UCSD-AML1 (cell line): ENCODE measurements around the gene CX3CL1.

ENCODE experiments used
- DNase-seq: peaks from one replicate; lab custom pipeline; 2025; ENCODE audit not compliant: unreplicated experiment; lab: John Stamatoyannopoulos, UW

CX3CL1 gene

DNA sequence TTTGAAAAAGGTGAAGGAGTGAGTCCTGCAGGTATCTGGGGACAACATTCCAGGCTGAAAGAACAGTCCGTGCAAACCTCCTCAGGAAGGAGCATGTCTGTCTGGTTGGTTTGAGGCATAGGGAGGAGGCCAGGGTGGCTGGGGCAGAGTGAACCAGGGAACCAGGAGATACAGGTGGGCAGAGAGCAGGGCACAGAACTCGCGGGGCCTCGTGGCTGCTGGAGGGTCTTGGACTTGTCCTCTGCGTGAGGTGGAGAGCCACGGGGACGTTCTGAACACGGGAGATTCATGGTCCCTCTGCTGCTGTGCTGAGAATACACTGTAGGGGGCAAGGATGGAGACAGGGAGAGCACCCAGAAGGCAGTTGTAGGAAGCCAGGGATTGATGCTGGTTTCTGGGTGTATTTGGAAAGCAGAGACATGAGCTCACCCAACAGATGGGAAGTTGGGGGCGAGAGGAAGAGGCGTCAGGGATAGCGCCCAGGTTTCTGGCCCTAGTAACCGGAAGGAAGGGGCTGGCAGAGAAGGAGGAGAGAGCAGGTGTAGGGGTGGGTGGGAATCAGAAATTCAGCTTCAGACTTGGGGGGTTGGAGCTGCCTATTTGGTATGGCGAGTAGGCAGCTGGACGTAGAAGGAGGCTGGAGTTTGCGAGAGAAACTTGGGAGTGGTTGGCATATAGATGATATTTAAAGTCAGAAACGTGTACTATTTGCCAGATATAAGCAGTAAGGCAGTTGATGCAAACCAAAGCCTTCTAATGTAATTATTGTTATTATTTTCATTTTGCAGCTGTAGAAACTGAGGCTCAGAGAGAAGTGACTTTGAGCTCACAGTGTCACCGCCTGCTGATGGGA, 31.9 kb downstream of the CX3CL1 start, which contains the start of gene CCL17:
Gene CCL17, plus strand, starts transcription at position 803 of the 853 bp plus-strand sequence. CDS start 9,166 bp downstream, outside the sequence.
- no peak for DNase-seq

DNA sequence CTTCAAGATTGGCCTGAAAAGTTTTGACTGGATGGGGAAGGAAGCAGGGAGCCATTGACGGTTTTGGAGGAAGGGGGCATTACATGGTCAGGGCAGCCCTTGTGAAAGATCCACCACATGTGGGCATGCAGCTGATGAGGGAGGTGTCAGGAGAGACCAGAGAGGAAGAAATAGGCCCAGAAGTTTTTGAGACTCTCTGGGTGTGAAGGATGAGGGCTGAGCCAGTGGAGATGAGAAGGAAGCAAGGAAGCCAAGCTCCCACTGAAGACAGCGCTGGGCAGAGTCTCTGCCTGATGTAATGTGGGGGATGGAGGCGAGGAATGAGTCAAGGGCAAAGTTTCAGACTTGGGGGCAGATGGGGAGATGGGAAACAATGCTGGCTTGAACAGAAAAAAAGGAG, 32.8 kb downstream of the CX3CL1 start:
- no peak for DNase-seq

DNA sequence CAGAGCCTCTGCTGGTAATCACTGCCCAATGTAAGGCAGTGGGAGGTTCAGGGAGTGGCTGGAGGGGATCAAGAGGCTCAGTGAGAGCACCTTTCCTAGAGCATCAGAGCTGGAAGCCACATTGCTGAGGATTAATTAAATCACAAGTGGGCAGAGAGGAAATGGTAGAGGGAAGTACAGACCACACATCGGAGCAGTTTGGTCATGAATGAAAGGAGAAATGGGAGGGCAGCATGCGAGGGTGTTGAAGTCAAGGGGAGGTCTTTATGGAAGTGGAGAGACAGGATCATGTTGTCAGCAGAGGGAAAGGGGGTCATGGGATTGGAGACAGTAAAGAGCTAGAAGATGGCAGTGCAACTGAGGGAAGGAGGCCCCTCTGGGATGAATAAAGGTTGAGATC, 34.6 kb downstream of the CX3CL1 start:
- DNase-seq, result no peak

DNA sequence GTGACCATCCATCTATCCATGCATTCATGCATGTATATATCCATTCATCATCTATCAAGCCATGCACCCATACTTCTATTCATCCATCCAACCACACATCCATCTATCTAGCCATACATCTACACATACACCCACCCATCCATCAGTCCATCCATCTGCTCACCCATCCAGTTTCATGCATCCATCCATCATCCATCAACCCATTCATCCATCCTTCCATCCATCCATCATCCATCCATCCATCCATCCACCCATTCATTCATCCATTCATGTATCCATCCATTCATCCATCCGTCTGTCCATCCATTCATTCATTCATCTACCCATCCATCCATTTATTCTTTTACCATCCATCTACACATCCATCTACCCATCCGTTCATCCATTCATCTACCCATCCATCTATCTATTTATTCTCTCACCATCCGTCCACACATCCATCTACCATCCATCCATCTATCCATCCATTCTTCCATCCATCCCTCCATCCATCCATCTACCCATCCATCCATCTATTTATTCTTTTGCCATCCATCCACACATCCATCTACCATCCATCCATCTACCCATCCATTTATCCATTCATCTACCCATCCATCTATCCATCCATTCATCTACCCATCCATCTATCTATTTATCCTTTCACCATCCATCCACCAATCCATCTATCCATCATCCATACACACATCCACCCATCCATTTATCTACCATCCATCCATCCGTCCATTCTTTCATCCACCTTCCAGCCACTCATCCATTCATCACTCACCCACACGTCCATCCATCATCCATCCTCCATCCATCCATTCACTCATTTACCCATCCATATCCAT, 35.4 kb downstream of the CX3CL1 start:
- no peak for DNase-seq

DNA sequence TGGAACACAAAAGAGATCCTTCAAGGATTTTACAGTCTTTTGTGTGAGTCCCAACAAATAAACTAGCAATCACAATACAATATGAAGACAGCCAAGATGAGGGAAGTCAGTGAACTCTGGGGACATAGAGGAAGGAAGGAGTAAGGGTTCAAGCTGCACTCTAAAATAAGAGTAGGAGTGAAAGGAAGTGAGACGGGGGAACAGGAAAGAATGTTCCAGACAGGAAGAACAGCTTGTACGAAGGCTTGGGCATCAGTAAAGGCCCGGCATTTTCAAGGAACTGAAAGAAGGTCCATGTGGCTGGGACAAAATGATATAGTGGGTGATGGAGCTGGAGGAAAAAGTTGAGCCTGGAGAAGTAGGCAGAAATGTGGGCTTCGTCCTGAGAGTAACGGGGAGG, 36.8 kb downstream of the CX3CL1 start:
- DNase-seq, result no peak

DNA sequence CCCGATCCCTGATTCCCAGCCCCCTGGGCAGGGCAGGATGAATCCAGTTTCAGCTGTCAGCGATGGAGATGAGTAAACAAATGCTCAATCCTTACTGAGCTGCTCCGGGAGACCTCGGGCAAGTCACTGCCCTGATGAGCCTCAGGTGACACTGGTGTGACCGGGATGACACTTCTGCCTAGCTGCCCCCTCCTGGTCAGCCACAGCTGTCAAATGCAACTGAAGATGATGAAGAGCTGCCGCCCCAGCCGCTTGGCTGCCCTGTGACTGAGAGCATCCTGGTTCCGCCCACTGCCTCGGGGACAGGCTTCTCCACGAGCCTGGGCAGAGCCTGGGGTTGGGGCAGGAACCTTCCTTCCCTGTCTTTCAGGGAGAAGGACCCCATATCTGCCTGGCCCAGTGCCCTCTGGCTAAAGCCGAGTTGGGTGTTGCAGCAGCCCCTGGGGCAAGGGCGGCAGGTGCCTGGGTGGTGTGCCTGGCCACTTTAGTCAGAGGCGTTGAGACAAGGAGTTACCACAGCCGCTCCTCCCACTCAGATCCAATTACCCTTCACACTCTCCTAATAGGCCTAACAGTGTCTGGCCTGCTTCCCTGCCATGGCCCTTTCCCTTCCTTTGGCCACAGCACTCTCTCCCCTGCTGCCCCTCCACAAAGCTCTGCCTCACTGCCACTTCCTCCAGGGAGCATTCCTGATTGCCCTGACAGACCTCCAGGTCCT, 37.7 kb downstream of the CX3CL1 start:
- no peak for DNase-seq

DNA sequence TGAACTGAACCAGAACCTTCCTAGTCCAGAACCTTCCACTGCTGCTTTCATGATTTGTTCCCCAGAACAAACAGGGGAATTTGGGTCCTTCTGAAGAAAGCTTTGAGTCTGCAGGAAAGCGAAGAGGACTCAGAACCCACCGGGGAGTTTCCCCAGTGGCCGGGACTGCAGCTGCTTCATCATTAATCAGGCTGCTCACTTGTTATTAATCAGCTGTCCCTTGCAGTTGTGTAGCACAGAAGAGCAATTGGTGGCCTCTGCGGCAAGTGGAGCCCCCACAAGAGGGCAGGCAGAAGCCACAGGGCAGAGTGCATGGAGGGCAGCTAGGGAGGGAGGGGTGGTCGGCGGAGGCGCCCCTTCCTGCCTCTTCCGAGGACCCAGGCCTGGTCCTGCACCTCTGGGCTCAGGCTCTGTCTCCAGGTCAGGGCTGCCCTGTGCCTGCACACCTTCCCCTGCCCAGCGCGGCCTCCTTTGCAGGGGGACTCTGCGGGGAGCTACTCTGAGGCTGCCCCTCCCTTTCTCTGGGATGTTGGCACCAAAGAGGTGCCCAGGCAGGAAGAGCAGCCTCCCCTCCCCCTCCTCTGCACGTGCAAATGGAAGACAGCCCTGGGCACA, 39.2 kb downstream of the CX3CL1 start:
- DNase-seq, result no peak

DNA sequence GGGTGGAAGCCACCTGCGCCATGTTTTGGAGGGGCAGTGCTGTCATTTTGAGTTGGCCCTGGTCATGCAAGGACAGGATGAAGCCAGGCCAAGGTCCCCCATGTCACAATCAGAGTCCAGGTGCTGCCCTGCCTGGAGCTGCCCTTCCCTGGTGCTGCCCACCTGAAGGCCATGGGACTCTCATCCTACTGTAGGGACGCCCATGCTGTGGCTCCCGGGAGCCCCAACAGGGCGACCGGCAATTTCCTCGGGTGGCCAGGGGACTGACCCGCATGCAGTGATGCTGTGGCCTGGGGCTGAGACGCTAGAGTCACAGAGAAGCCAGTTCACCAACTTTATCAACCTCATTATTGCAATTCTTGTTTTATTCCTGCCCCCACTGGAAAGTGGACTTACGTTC, 40.3 kb downstream of the CX3CL1 start:
- no peak for DNase-seq

DNA sequence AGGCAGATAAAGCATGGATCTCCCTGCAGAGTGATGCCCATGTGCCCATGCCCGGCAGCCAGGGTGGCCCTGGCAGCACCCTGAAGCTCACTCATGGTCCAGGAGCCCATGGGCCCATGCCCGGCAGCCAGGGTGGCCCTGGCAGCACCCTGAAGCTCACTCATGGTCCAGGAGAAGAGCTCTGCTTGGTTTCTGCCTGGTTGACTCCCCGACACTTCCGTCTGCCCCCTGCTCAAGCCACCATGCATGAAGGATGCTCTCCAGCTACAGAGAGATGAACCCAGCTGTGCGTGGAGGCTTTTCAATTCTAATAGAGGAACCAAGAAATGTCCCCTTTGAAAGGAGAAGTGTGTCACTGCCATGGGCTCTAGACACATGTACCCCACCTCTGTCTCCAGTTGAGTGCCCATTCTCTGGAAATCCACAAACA, 41.0 kb downstream of the CX3CL1 start:
- DNase-seq, result no peak

DNA sequence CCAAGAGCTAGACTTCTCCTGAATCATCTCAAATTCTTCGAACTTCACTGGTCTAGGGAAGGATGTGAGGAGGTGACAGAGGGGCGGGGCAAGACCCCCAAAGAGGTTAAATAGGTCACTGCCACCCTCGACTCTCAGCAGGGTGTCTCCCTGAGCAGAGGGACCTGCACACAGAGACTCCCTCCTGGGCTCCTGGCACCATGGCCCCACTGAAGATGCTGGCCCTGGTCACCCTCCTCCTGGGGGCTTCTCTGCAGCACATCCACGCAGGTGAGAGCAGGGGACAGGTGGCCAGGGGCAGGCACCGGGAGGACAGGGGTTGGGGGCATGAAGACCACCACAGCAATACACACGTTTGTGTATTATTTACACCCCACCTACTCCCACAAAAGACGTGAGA, 41.4 kb downstream of the CX3CL1 start:
- no peak for DNase-seq

DNA sequence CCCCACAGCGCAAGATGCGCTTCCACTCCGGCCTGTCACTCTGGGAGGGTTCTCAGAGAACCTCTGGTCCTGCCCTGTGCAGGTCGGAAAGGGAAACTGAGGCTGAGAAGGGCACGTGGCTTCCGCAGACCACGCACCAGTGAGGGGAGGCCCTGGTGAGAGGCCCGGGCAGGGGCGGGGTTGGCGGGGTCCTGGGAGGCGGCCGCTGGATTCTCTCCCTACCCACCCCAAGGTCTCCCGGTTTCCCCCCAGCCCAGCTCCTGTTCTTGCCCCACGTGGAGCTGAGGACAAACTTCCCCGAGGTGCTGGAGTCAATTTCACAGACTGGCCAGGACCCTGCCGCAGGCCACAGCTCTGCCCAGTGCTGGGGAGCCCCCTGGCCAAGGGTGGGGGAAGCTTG, 43.8 kb downstream of the CX3CL1 start:
- no peak for DNase-seq

DNA sequence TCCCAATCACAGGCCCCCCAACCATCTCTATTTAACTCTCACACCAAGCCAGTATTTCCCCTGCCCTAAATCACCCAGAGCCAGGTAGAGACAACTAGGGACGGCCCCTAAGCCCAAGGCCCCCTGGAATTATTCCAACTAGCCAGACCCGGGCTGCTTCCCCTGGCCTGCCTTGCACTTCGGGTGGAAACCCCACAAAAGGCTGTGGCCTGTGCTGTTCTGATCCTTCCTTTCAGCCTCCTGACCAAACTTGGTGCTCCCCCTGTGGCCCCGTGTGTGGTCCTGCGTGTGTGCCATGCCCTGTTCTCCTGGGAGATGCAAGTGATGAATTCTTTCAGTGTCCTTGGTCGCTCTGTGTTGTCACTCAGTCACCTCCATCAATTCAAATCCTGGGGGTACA, 47.2 kb downstream of the CX3CL1 start:
- no peak for DNase-seq

DNA sequence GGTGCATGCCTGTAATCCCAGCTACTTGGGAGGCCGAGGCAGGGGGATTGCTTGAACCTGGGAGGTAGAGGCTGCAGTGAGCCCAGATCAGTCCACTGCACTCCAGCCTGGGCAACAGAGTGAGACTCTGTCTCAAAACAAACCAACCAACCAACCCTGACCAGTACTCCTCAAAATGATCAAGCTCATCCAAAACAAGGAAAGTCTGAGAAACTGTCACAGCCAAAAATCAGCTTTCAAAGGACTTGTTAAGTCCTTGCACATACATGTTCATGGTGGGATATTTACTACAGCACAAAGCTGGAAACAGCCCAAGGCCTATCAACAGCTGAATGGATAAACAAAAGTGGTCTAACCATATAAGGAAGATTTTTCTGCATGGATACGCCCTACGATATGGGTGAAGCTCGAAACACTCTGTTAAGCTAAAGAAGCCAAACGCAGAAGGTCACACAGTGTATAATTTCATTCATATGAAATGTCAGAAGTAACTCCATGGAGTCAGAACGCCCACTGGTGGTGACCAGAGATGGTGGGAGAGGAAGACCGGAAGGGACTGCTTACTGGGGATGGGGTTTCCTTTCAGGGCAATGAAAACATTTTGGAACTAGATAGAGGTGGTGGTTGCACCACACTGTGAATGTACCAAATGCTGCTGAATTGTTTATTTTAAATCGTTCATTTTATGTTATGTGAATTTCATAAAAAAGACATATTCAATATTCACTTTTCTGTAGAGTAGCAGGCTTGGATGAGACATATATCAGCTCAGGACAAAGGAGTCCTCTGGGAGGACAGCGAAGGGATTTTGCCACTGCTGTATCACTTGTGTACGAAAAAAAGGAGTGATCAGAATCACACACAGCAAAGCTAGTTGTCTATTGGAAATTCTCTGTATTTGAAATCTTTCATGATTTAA, 50.0 kb downstream of the CX3CL1 start:
- DNase-seq, result peak; percentile 34

DNA sequence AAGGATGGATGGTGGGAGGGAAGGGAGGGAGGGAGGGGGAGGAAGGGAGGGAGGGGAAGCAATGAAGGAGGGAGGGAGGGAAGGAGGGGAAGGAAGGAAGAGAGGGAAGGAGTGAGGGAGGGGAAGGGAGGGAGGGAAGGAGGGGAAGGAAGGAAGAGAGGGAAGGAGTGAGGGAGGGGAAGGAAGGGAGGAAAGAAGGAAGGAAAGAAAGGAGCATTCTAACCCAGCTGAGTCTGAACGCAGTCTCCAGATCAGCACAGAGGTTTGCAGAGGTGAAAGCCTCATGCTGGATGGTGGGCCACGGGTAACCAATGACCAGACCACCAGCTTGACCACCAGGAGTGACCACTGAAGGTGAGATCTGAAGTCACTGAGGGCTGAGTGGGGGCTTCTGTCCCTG, 50.9 kb downstream of the CX3CL1 start:
- no peak for DNase-seq

DNA sequence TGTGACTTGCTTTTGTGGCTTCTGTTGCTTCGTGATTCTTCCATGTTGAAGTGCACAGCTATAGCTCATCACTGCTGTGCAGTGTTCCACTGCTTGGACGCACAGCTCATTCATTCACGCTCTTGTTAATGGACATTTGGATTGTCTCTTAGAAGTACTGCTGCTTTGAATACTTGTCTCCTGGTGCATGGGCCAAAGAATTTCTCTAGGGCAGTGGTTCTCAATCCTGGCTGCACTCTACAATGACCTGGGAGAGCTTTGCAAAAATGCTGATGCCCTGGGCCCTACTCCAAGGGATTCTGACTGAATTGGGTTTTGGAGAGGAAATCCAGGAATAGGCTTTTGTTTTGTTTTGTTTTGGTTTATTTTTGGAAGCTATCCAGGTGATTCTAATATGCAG, 52.3 kb downstream of the CX3CL1 start:
- DNase-seq, result no peak

DNA sequence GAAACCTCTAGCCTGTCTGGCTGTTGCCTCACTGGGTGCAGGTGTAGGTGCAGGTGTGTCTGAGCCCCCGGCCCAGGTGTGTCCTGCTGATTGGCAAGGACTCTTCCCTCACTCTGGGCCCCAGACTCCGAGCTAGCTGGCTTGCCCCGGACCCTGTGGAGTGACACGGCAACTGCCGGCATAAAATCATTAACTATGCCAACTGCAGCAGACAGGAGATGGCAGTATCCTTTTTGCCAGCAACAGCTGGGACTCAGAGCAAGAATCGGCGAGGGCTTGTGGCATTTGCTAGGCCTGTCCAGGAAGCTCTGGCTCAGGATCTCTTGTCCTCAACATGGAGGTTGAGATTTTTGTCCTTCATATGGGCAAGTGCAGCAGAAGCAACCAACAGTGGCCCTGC, 54.1 kb downstream of the CX3CL1 start:
- DNase-seq, result no peak

DNA sequence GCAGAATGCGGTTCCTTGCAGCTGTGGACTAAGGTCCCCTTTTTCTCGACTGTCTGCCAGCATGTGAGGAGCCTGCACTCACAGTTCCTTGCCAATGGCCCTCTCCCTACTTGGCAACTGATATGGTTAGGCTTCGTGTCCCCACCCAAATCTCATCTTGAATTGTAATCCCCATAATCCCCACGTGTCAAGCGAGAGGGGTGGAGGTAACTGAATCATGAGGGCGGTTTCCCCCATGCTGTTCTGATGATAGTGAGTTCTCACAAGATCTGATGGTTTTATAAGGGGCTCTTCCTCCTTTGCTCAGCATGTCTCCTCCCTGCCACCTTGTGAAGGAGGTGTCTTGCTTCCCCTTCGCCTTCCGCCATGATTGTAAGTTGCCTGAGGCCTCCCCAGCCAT, 55.0 kb downstream of the CX3CL1 start:
- no peak for DNase-seq

DNA sequence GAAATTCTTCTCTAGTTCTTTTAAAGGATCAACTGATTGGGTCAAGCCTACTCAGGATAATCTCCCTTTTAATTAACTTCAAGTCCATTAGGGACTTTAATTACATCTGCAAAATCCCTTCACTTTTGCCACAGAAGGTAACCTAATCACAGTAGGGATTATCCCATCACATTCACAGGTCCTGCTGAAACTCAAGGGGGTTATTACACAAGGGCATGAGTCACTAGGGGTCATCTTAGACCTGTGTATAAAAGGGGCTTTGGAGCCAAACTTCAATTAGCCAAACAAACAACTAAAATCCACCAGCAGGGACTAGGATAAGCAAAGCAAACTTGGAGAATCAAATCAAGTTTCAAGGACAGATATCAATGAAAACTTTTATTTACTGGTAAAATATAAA, 55.5 kb downstream of the CX3CL1 start:
- no peak for DNase-seq

DNA sequence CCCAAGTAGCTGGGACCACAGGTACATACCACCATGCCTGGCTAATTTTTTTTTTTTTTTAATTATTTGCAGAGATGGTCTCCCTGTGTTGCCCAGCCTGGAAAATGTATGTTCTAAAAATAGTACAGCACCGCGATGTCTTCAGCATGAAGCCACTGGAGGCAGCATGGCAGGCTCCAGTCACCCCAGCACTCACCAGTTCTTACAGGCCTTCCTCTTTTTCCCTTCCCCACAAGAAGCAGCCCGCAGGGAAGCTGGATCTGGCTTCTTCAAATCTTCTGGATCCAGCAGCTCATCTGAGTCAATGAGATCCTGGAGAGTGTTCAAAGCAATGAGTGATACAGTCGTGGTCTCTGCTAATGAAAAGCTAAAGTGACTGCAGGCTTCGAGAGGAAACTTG, 58.7 kb downstream of the CX3CL1 start:
- DNase-seq, result no peak

DNA sequence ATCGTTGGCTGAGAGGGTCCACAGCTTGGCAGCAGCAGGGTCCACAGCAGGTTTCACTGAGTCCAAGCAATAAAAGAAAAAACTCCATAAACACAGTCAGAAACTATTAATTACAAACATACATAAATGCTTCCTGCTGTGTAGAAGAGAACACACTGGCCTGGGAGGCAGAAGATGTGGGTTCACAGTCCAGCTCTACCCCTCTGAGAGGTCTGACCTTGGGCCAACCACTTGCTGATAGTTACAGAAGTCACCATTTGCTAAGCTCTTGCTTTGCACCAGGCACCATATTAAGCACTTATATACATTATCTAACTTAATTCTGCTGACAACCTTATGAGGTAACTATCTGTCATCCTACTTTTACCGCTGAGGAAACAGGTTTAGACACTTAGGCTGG, 60.2 kb downstream of the CX3CL1 start:
- DNase-seq, result no peak
